NCI-H69 (cell line): Measurements from ENCODE around the gene PRDM16.
"Not testable (repeated sequence)": the region's sequence is repeated elsewhere in the genome, so short reads cannot be mapped to it uniquely, and the experiment has no call there.

Experiments
- DNase-seq: peaks from one replicate; lab custom pipeline; 2025; lab: John Stamatoyannopoulos, UW

PRDM16 gene

DNA sequence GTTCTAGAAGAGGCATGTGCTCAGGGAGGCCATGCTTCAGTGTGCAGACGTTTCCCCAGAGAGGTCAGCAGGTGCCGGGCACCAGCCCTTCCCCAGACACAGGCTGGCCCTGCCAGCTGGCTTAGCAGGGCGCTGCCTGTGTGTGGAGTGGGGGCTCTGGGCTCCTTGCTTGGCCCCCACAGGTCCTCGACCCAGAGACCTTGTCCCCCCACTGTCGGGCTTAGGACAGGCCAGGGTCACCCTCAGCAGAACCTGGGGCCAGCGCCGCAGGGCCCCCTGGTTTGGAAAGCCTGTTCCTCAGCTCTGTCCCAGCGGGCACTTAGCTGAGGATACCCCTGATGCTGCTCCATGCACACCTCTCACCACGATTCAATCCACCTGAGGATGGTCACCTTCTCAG lies 213.2 kb downstream of the PRDM16 start:
- DNase-seq, result no peak

DNA sequence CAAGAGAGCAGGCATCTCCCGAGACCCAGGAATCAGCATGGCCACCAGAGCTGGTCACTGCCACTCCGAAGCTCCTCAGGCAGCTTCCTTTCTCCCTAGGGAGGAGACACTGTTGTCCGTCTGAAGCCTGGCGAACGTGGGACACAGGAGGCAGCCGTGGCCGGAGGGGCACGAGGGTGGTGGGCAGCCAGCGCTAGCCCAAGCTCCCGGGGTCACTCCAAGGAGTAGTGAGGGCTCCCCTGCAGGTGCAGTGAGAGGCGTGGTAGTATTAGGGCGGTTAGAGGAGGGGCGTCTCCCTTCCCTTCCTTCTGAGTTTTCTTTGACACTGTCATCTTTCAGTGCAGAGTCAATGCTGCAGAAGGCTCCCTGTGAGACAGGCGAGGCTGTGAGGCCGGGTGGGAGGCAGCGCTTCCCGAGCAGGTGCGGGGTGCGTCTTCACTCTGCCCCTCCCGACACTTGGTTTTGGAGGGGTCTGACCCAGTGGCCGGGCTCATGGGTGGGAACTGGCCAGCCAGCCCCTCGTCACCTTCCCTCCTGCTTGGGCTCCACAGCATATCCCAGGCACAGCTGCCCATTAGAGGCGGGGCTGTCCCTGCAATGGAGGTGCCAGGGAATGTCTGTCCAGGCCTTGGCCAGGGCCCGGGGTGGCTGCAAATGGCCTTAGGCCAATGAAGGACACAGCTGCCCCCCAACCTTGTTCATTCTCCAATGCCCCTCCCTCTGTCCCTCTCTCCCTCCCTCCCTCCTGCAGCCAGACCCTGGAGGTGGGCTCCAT lies 213.8 kb downstream of the PRDM16 start:
- no peak for DNase-seq

DNA sequence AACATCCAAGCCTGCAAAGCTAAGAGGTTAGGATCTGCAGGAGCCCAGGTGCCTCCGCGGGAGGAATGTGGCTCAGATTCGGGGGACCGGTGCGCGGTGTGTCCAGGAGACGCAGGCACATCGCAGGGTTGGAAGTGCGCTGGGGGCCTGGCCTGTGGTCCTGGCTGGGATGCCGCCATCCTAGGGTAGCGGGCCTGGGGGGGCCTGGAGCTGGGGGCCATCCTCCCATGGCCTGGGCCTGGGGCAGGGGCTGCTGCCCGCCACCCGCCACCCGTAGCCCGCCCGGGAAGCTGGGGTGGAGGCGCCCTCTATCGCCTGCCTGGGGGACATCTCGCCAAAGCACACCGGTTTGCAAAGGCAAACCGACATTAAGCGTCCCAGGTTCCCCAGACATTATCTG lies 214.8 kb downstream of the PRDM16 start:
- no peak for DNase-seq

DNA sequence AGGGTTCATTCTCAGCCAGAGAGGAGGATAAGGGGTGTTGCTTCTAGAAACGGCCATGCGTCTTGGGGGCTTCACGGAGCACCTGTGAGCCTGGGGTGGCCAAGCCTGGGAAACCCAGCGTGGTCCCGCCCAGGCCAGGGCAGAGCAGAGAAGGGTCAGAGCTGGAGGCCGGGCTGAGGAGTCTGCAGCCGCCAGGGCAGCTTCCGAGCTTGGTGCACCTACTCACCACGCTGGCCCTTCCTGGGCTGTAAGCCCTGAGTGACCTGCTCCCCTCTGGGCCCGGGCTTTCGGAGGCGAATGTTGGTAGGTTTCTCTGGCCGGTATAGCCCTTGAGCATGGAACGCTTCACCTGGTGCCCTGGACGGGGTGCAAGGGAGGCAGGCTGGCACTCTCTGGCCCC lies 215.7 kb downstream of the PRDM16 start:
- no peak for DNase-seq

DNA sequence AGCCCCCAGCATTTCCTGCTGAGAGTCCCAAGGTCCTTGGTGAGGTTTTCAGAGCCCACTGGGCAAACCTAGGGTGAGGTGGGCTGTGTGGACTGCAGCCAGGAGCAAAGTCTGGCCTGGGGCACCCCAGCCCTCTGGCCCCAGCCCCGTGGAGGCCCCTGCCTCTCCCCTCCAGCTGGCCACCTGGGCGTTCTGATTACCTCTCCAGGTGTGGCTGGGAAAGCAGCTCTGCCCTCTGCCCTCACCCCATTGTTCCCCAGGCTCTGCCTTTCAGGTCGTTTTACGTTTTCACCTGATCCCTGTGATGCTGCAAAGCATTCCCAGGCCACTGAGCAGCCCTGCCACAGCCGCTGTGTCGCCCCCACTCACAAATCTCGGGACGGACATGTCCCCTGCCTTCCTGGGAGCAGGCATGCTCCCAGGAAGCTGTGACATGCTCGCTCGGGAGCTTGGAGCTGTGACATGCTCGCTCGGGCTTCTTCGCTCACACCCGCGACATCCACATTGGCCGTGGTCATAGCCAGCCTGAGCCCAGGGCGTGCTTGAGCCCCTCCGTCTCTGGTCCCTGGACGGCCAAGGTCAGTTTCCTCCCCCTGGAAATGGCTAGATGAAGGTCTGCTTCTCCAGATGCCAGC lies 216.2 kb downstream of the PRDM16 start:
- DNase-seq, result no peak

DNA sequence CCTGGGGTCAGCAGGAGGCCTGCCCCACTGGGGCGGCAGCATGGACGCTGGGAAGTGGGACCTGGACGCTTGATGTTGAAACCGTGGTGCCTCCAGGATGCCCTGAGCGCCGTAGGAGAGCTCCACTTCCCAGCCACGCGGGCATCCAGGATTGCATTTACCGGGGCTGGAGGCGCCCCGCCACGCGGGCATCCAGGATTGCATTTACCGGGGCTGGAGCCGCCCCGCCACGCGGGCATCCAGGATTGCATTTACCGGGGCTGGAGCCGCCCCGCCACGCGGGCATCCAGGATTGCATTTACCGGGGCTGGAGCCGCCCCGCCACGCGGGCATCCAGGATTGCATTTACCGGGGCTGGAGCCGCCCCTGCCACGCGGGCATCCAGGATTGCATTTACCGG lies 218.1 kb downstream of the PRDM16 start:
- not testable (repeated sequence) for DNase-seq

DNA sequence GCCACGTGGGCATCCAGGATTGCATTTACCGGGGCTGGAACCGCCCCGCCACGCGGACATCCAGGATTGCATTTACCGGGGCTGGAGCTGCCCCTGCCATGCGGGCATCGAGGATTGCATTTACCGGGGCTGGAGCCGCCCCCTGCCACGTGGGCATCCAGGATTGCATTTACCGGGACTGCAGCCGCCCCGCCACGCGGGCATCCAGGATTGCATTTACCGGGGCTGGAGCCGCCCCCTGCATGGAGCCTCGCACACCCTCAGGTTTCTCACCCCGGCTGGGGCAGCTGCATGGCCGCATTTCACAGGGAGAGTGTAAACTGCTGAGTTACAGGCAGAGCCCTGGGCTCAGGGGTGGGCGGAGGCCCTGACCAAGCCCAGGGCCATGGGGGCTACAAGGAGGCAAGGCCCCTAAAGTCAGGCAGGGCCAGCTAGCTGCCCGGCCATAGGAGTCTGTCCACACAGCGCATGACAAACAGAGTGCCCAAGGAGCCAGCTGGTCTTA lies 218.7 kb downstream of the PRDM16 start:
- DNase-seq, result no peak

DNA sequence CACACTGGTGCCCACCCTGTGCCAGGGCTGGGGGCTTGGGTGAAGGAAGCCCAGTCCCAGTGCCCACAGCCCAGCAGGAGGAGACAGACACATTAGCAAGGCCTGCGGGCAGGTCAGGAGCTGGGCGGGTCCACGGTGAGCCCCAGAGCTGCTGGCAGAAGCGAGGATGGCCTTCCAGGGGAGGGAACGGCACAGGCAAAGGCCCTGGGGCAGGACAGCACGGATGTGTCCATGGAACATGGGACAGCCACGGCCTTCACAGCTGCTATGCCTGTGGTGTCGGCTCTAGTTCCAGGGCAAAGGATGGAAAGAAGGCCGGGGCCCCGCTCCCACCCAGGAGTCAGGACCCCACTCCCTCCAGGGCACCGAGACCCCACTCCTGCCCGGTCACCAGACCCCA lies 220.5 kb downstream of the PRDM16 start:
- DNase-seq, result no peak

DNA sequence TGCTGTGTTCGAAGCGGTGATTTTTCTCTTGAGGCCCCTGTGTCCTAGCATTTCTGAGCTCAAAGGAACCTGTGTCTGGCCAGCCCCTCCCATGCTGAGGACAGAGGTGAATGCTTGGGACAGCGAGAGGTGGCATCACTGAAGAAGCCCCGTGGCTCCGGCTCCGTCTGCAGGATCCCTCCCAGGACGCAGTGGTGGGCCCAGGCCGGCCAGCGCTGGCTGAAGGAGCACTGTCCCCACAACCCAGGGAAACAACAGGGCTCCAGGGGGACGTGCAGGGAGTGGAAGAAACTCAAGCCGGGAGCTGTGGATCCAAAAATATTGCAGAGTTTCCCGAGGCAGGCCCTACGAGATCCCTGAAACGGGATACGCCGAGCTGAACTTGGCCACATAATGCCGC lies 221.4 kb downstream of the PRDM16 start:
- no peak for DNase-seq

DNA sequence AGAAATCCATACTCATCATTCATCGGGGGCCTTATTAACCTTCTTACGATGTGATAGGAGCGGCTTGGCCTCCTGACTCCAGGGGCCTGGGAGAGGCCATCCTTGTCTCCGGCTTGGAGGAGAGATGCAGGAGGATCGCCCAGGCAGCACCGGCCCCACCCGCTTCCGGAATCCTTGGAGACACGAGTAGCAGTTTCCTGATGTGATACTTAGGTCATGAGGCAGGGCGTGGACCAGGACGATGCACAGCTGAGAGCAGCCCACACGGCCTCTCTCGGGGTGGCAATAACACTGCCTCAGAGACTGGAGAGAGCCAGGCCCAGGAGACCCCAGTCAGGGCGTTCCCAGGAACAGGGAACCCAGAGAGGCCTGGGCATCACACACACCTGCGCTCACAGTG lies 221.9 kb downstream of the PRDM16 start:
- DNase-seq, result no peak

DNA sequence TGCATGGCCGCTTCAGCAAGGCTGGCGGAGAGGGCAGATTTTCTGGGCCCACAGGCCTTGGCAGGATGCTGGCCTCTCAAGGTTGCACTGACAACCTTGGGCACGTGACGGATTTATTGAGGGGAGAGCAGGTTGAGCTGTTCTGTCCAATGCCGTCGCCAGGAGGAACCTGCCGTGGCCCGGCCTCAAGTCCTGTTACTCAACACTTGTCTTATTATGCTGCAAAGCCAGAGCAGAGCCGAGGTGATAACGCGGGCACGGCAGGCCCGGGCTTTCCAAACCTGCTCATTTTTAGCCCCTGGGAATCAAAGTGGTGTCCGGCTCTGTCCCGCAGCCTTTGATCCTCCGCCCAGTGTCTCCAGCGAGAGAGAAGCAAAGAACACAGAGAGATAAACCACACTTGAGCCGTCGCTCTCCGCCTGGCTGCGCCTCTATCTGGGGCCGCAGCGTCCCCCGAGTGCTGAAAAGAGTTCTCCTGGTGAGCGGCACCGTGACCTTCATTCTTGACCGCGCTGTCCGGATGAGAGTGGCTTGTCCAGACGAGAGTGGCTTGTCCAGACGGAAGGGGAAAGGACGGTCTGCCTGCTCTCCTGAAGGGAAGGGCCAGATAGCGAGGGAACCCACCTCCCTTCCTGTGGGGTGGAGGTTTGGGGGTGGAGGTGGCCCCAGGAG lies 223.2 kb downstream of the PRDM16 start:
- no peak for DNase-seq

DNA sequence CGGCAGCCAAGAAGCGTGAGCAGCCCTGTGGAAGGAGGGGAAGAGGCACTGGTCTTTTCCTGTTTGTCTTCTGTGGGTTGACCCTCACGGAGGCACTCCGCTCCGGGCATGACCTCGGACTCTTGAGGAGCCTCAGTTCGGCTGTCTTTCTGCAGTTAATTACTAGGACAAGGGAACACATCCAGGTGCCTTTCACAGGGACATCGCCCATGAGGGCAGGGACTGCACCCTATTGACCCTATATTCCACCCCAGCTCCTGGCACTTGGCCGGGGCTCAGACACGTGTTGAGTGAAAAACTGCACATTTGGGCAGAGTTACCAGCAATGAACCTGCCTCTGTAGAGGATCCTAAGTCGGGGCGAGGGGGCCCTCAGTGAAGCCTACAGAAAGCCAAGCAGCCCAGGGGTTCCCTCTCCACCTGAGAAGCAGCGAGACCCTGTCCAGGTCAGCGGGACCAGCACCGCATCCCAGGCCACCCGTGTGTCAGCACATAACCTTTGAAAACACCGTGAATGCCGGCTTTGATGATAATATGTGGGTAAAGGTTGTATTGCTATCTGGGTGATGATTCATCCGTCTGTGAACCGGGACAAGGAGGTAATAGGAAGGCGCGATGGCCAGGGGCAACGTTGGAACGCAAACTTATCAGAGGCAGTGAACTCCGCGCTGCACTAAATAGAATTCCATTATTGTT lies 224.0 kb downstream of the PRDM16 start:
- DNase-seq, result no peak

DNA sequence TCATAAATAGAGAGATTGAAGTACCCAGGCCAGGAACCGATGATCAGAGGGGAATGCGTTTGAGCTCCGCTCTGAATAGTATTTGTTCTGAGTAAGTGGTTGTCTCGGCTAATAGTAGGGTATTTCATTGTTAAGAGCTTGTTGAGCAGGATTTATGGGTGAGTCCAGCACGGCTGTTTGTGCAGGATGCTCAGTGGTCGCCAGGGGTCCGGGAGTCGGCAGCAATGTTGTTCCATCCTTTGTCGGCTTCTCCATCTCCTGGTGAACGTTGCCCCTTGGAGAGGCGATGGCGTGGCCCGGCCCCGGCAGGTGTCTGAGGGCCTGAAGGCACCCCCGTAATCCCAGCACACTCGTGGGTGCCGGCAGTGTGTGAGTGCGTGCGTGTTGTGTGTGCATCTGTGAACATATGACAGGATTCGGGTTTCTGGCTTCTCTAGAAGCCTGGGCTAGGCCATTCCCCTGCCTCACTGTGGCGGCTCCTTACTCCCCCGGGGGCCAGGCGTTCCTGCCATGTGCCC lies 224.6 kb downstream of the PRDM16 start:
- no peak for DNase-seq

DNA sequence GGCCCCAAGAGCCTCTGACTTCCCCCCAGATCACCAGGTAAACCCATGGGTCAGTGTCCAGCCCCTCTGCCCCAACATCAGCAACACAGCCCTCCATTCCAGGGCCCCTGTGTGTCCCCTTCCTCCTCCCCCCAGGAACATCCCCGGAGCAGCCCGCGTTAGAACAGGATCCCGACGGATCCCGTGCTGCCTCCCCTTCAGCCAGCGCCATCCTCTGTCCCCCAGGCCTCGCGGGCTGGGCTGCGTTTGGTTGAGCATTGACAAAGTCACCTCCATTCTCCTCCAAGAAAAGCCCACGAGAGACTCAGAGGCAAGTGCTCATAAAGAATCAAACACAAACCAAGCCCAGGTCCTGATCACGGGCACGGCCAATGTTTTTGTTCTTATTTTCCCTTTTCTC lies 225.4 kb downstream of the PRDM16 start:
- no peak for DNase-seq

DNA sequence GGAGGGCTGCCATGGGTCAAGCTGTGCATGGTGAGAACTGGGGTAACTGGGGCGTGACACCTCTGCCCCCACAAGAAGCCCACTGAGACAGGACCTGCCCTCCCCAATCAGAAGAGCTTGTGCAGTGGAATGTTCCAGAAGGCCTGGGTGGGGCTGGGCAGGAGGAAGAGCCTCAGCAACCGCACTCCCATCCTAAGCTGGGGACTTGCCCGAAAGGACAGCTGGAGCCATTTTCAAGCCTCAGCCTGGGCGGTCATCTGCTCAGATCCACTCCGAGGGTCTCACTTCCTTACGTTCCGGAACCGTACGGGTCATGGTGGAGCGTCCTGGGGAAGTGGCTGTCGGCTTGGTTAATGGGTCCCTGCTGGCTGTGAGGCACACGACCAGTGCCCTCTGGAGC lies 226.8 kb downstream of the PRDM16 start:
- DNase-seq, result no peak

DNA sequence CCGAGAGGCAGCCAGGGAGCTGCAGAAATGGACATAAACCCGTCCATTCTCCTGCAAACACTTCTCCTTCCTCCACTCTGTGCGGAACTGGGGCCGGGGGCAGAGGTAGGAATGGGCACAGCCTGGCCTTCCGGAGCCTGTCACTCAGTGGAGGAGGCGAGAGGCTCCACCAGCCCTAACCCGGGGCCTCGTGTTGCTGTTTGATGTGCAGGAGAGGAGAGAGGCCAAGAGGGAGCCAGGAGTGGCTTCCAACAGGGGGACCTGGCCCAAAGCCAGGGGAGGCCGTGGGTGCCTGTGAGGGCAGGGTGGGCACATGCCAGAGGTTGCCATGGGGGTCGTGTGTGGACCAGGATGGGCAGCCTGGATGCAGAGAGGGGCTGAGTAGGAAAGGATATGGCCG lies 227.3 kb downstream of the PRDM16 start:
- no peak for DNase-seq

DNA sequence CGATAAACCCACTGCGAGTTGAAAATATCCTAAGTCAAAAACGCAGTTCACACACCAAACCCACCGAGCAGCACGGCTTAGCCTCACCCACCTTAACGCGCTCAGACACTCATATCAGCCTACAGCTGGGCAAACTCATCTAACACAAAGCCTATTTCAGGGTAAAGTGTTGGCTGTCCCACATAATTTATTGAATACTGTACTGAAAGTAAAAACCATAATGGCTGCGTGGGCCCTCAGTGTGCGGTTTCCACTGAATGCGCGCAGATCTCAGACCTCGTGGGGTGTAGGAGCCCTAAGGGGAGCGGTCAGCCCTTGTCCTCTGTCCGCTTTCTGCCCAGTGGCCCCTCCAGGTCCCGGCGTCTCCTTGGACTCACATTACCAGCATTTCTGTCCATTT lies 227.8 kb downstream of the PRDM16 start:
- DNase-seq, result no peak

DNA sequence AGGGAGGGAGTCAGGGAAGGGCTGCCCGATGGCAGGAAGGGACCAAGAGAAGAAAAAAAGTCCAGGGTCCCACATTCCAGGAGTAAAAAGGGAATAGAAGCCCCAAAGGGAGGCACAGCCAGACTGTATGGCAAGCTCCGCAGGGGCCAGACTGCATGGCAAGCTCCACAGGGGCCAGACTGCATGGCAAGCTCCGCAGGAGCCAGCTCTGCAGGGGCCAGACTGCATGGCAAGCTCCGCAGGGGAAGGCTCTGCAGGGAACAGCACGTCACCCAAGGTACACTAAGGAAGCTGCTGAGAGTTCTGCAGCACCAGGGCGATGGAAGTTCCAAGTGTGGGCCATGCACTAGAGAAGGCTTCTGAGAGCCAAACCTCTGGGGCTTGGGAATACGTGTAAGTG lies 228.8 kb downstream of the PRDM16 start:
- no peak for DNase-seq

DNA sequence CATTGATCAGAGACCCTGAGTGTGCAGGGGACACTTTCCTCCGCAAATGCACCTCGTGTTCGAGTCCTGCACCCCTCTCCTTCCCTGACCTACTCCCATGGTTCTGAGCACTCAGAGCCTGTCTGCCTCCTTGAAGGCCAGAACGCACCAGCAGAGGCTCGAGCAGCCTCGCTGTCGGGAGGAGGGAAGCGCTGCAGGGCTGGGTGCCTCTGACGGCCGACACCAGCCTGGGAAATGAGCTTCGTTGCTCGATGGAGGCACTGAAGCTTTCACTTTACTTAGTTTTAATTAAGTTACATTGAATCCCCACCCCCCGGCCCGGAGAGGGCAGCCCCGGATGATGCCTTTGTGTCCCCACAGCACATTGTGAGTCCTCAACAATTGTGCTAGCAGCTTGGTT lies 229.2 kb downstream of the PRDM16 start:
- DNase-seq, result no peak

DNA sequence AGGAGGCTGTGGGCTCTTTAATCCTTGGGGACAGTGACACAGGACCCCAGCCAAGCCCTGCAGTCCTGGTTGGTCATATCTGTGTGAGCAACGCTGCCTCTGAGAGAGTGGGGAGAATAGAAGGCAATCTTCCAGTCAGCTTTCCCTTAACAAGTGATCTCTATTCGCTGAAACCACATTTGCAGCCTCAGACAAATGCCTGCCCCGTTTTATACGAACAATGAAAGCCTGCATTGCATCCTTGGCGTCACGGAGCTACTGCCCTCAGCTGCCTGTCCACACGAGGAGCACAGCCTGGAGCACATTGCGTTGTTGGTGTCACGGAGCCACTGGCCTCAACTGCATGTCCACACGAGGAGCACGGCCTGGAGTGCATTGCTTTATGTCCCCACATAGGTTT lies 235.2 kb downstream of the PRDM16 start:
- DNase-seq, result no peak

DNA sequence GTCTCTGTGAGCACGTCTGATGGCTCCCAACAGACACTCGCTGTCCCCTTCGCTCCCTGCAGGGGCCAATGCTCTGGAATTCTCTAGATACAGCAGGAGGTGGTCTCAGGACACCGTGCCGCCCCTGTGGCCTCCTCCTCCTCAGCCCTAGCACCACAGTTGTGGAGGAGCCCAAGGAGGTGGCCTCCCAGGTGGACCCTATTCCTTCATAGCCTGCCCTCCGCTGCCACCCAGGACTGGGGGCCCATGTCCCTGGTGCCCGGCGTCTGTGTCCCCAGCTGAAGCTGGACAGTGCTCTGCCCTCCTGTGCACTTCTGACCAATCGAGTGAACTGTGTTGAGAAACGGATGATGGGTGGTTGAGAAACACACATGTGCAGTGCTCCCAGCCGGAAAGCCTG lies 235.7 kb downstream of the PRDM16 start:
- DNase-seq, result no peak

DNA sequence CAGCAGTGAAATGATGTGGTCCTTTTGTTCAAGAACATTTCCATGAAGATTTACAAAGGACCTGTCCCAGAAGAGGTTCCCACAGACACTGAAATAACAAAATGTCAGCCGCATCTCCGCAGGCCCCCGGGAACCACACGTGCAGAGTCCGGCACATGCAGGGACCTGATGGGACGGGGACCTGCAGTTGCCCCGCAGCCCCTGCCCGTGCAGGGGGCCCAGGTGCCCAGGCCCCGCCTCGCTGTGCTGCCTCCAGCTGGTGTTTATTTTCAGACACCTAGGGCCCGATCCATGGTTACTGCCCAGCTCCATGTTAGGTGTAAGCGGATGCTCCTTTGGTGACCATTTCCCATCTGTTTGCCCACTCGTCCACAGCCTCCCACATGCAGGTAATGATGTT lies 236.2 kb downstream of the PRDM16 start:
- no peak for DNase-seq
